Measurements from ENCODE around the gene GRK5. TPM values are rescaled to one million over a fixed set of nuclear protein-coding genes. Genes with fewer than 3 reads are reported as not detected.

Gene GRK5
- total RNA-seq, 1 donor from 2014 or later = 21.3 TPM

GRCh38 chr10:119370972-119371703, 163.8 kb downstream of the GRK5 start:
- H3K4me1 Mint-ChIP-seq = peaks cover 83% of the 10 kb centered on the region
- H3K36me3 Mint-ChIP-seq (ENCODE audit: low read depth) = peaks cover 8% of the 10 kb centered on the region
- no peaks in the 10 kb centered on the region for H3K27me3 Mint-ChIP-seq
- H3K4me3 Mint-ChIP-seq = no peak overlapping the region
- ChIA-PET CTCF (interaction anchor here (1.1 to 2.3 kb wide), 2 partner anchors 164 to 172 kb away, joined by 3 to 11 read pairs; partner anchors contain the start of genes GRK5 and RGS10), POLR2A (interaction anchor here (0.5 to 4.9 kb wide), 4 partner anchors 12 to 173 kb away, joined by 3 to 35 read pairs (median 4); no protein-coding TSS in a partner anchor)
- peak overlapping the region; percentile 98 for H3K27ac Mint-ChIP-seq
- no peak for ATAC-seq (ENCODE audit: low read depth)
- H3K9me3 Mint-ChIP-seq = peaks cover 8% of the 10 kb centered on the region
- intact Hi-C loops (cut with micrococcal nuclease) = loop anchor here (2.0 kb wide), 1 partner anchor 24 kb away; no protein-coding TSS in a partner anchor
- TF ChIP-seq, protein P1, sequence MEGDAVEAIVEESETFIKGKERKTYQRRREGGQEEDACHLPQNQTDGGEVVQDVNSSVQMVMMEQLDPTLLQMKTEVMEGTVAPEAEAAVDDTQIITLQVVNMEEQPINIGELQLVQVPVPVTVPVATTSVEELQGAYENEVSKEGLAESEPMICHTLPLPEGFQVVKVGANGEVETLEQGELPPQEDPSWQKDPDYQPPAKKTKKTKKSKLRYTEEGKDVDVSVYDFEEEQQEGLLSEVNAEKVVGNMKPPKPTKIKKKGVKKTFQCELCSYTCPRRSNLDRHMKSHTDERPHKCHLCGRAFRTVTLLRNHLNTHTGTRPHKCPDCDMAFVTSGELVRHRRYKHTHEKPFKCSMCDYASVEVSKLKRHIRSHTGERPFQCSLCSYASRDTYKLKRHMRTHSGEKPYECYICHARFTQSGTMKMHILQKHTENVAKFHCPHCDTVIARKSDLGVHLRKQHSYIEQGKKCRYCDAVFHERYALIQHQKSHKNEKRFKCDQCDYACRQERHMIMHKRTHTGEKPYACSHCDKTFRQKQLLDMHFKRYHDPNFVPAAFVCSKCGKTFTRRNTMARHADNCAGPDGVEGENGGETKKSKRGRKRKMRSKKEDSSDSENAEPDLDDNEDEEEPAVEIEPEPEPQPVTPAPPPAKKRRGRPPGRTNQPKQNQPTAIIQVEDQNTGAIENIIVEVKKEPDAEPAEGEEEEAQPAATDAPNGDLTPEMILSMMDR (IDR thresholded peaks at IDR 0.05) = no peak
- no peak for DNase-seq

GRCh38 chr10:119371704-119372663, 164.6 kb downstream of the GRK5 start:
- H3K4me1 Mint-ChIP-seq = peaks cover 84% of the 10 kb centered on the region
- H3K27me3 Mint-ChIP-seq = no peaks in the 10 kb centered on the region
- peaks cover 12% of the 10 kb centered on the region for H3K36me3 Mint-ChIP-seq (ENCODE audit: low read depth)
- intact Hi-C loops (cut with micrococcal nuclease) = loop anchor here (2.0 kb wide), 1 partner anchor 23 kb away; no protein-coding TSS in a partner anchor
- H3K4me3 Mint-ChIP-seq = peak overlapping the region; percentile 41
- peaks cover 8% of the 10 kb centered on the region for H3K9me3 Mint-ChIP-seq
- DNase-seq = no peak
- ATAC-seq (ENCODE audit: low read depth) = peak; percentile 22
- TF ChIP-seq, protein P1 (IDR thresholded peaks at IDR 0.05) = no peak
- peak overlapping the region; percentile 80 for H3K27ac Mint-ChIP-seq
- POLR2A ChIA-PET = interaction anchor here (0.5 to 4.9 kb wide), 6 partner anchors 10 to 101 kb away, joined by 3 to 35 read pairs (median 3); no protein-coding TSS in a partner anchor
- CTCF ChIA-PET = interaction anchor here (1.1 to 2.3 kb wide), 2 partner anchors 165 to 171 kb away, joined by 3 to 11 read pairs; partner anchors contain the start of genes GRK5 and RGS10

DNA sequence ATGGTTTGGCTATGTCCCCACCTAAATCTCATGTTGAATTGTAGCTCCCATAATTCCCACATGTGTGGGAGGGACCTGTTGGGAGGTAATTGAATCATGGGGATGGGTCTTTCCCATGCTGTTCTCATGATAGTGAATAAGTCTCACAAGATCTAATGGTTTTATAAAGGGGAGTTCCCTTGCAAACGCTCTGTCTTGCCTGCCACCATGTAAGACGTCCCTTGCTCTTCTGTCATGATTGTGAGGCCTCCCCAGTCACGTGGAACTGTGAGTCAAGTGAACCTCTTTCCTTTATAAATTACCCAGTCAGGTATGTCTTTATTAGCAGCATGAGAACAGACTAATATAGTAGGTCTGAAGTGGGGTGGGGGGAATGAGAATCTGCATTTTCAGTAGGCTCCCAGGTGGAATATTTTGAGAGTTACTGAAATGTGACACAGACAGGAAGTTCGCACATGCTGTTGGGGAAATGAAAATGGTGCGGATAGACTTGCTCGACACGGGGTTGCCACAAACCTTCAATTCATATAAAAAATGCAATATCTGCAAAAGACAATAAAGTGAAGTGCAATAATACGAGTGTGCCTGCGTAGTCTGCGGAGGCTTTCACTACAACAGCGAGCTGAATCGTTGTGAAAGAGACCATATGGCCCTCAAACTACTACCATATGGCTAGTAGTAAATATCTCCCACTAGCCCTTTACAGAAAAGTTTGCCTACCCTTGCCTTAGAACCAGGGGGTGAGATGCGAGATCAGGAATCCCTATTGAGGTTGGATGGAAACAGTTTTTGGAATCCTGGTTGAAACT, 166.1 kb downstream of the GRK5 start:
- ATAC-seq (ENCODE audit: low read depth) (peak; percentile 11), DNase-seq (no peak)
- TF ChIP-seq, protein P1 (IDR thresholded peaks at IDR 0.05) = no peak
- Mint-ChIP-seq H3K4me3 (peak overlapping the region; percentile 29), H3K4me1 (peaks cover 75% of the 10 kb centered on the region), H3K9me3 (peaks cover 8% of the 10 kb centered on the region), H3K27me3 (no peaks in the 10 kb centered on the region), H3K27ac (peak overlapping the region; percentile 80), H3K36me3 (ENCODE audit: low read depth) (peaks cover 10% of the 10 kb centered on the region)
- intact Hi-C loops (cut with micrococcal nuclease) = loop anchor here (1.0 kb wide), 1 partner anchor 67 kb away; no protein-coding TSS in a partner anchor
- ChIA-PET CTCF (interaction anchor here (0.9 to 1.4 kb wide), 2 partner anchors 9 to 167 kb away, joined by 3 to 5 read pairs; partner anchors contain the start of gene GRK5), POLR2A (interaction anchor here (0.8 to 4.9 kb wide), 4 partner anchors 9 to 165 kb away, joined by 3 to 35 read pairs (median 3); no protein-coding TSS in a partner anchor)

DNA sequence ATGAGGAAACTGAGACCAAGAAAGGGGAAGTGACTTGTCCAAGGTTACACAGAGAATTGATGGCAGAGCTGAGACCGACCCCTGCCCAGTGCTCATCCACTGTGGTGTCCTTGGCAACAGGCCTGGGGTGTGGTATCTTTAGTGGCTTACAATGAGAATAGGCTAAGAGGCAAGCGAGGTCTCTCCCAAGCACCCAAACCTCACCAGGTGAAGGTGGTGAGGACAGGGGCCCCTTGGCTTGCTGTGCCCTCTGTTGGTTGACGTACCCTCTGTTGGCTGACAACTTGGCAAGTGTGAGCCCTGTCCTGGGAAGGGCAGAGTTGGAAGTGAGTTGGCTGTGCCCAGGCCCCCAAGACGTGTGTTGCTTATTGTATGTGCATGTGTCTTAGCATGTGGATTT, 166.9 kb downstream of the GRK5 start:
- Mint-ChIP-seq H3K4me1 (peaks cover 68% of the 10 kb centered on the region), H3K36me3 (ENCODE audit: low read depth) (peaks cover 10% of the 10 kb centered on the region), H3K4me3 (no peak overlapping the region), H3K27me3 (no peaks in the 10 kb centered on the region), H3K9me3 (peaks cover 8% of the 10 kb centered on the region), H3K27ac (no peak overlapping the region)
- intact Hi-C loops (cut with micrococcal nuclease) = no loop called here
- DNase-seq (no peak), ATAC-seq (ENCODE audit: low read depth) (no peak)
- TF ChIP-seq, protein P1 (IDR thresholded peaks at IDR 0.05) = no peak
- POLR2A ChIA-PET = interaction anchor here (1.3 kb wide), 1 partner anchor 22 kb away, joined by 3 read pairs; no protein-coding TSS in a partner anchor
- CTCF ChIA-PET = interaction anchor here (0.9 to 1.4 kb wide), 2 partner anchors 8 to 167 kb away, joined by 3 to 5 read pairs; partner anchors contain the start of gene GRK5

Measured in activated B cell treated with CpG ODN at 0.5 μM for 24 hours (primary cell).